Measurements from ENCODE around the gene ANKFN1.

ANKFN1 gene

DNA sequence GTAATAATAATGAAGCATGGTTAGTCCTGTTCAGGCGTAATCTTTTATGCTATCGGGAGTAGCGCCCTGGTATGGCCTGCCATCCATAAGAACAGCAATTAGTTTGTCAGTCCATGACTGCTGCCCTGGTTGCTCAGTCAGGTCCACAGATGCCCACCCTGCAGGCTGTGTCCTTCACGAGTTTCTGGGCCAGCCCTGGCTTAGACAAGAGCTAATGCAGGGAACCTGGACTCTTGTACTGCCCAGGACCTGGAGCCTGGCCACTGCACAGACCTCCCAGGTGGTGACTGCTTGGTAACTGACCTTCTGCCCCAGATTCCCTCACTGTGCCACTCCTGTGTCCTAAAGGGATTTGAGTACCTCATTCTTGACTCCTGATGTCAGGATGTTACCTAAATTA, 279.2 kb downstream of the ANKFN1 start:
- Histone ChIP-seq H3K27ac (ENCODE audit: low read length) (no peak overlapping the region), H3K4me3 (ENCODE audit: low read length) (no peak overlapping the region), H3K4me1 (ENCODE audit: control insufficient read depth, insufficient read depth, low read length) (no peaks in the 10 kb centered on the region), H3K36me3 (ENCODE audit: control insufficient read depth, insufficient read depth, low read length) (no peaks in the 10 kb centered on the region), H3K9me3 (ENCODE audit: control insufficient read depth, insufficient read depth, low read length) (no peaks in the 10 kb centered on the region), H3K27me3 (ENCODE audit: control insufficient read depth, insufficient read depth, low read length) (no peaks in the 10 kb centered on the region)
- no peak for DNase-seq (ENCODE audit: low read depth, low spot score)
- no CpG with 5 or more reads among the region's 4 CpGs for WGBS (ENCODE audit: insufficient coverage, insufficient read length)

DNA sequence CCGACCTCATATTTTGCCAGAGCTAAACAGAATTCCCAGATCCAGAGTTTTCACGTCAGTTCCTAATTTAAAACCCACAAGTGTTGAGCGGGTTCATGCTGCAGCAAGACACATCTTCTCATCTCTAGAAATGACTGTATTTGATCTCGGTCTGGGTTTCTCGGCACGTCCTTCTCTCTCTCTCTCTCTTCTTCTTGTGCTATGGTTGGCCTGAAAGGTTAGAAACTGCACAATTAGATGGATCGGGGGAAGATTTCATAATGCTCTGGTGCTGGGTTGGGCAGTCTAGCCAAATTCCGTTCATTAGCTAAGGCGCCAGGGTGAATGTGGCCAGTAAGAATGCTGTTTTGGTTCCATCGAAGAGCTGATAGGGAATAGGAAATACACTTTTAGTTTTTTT, 281.3 kb downstream of the ANKFN1 start:
- Histone ChIP-seq H3K4me3 (ENCODE audit: low read length) (no peak overlapping the region), H3K27ac (ENCODE audit: low read length) (no peak overlapping the region), H3K36me3 (ENCODE audit: control insufficient read depth, insufficient read depth, low read length) (no peaks in the 10 kb centered on the region), H3K4me1 (ENCODE audit: control insufficient read depth, insufficient read depth, low read length) (no peaks in the 10 kb centered on the region), H3K27me3 (ENCODE audit: control insufficient read depth, insufficient read depth, low read length) (no peaks in the 10 kb centered on the region), H3K9me3 (ENCODE audit: control insufficient read depth, insufficient read depth, low read length) (no peaks in the 10 kb centered on the region)
- no peak for DNase-seq (ENCODE audit: low read depth, low spot score)
- no CpG with 5 or more reads among the region's 10 CpGs for WGBS (ENCODE audit: insufficient coverage, insufficient read length)

DNA sequence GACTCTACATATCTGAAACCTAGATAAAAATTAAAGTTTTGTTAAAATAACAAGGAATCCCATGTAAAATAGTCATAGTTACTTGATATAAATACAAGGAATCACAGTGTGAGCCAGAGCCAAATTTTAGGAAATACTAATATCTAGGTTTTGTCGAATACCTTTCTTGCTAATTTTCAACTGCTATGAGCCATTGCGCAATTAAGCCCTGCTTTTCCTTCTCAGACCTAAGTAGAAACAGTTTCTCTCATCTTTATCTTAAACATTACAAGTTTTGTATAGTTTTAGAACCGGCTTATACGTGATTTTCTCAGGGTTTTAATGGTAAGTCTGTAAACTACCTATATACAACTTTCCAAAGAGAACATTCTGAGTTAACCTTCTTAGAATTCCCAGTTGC, 282.9 kb downstream of the ANKFN1 start:
- WGBS (ENCODE audit: insufficient coverage, insufficient read length) = no CpG with 5 or more reads among the region's 4 CpGs
- no peaks in the 10 kb centered on the region for H3K4me1 ChIP-seq (ENCODE audit: control insufficient read depth, insufficient read depth, low read length)
- no peaks in the 10 kb centered on the region for H3K9me3 ChIP-seq (ENCODE audit: control insufficient read depth, insufficient read depth, low read length)
- H3K27me3 ChIP-seq (ENCODE audit: control insufficient read depth, insufficient read depth, low read length) = no peaks in the 10 kb centered on the region
- H3K36me3 ChIP-seq (ENCODE audit: control insufficient read depth, insufficient read depth, low read length) = no peaks in the 10 kb centered on the region
- H3K27ac ChIP-seq (ENCODE audit: low read length) = no peak overlapping the region
- DNase-seq (ENCODE audit: low read depth, low spot score) = no peak
- no peak overlapping the region for H3K4me3 ChIP-seq (ENCODE audit: low read length)

DNA sequence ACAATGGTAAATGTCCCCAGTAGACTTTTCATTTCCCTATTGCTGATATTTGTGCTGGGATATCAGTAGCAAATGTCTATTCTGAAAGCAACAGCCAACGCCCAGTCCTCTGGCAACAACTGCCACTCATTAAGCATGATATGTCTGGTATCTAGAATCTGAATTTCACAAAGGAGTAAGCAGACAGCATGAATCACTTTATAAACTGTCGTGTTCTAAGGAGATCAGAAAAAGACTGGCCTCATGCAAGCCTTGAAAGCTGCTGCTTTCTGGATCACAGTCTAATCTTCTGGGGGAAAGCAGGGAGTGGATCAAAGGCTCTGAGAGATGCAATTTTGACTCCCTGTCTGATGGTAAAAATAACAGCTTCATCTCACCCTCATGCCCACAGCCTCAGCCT, 287.1 kb downstream of the ANKFN1 start:
- no peaks in the 10 kb centered on the region for H3K27me3 ChIP-seq (ENCODE audit: control insufficient read depth, insufficient read depth, low read length)
- no peaks in the 10 kb centered on the region for H3K36me3 ChIP-seq (ENCODE audit: control insufficient read depth, insufficient read depth, low read length)
- no peaks in the 10 kb centered on the region for H3K4me1 ChIP-seq (ENCODE audit: control insufficient read depth, insufficient read depth, low read length)
- no peak for DNase-seq (ENCODE audit: low read depth, low spot score)
- H3K9me3 ChIP-seq (ENCODE audit: control insufficient read depth, insufficient read depth, low read length) = no peaks in the 10 kb centered on the region
- no CpG with 5 or more reads among the region's 2 CpGs for WGBS (ENCODE audit: insufficient coverage, insufficient read length)
- H3K4me3 ChIP-seq (ENCODE audit: low read length) = no peak overlapping the region
- H3K27ac ChIP-seq (ENCODE audit: low read length) = no peak overlapping the region

DNA sequence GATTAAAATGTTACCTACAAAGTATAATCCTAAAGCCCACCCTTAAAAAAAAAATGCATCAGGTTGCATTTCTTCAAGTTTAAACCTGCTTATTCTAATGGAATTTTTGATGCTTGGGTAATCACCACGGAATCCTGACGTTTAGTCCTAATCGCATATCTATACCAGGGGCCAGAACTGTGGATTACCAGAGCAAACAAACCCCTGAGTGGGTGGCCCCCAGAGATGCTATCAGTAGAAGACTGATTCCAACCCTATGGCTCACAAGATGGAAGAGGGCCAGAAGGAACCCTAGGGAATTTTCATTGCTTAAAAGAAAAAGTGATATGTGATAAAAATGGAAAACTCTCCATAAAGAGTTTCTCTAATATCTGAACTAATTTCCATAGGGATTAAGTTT, 288.0 kb downstream of the ANKFN1 start:
- H3K9me3 ChIP-seq (ENCODE audit: control insufficient read depth, insufficient read depth, low read length) = no peaks in the 10 kb centered on the region
- no peaks in the 10 kb centered on the region for H3K36me3 ChIP-seq (ENCODE audit: control insufficient read depth, insufficient read depth, low read length)
- H3K4me1 ChIP-seq (ENCODE audit: control insufficient read depth, insufficient read depth, low read length) = no peaks in the 10 kb centered on the region
- no peaks in the 10 kb centered on the region for H3K27me3 ChIP-seq (ENCODE audit: control insufficient read depth, insufficient read depth, low read length)
- WGBS (ENCODE audit: insufficient coverage, insufficient read length) = no CpG with 5 or more reads among the region's 3 CpGs
- H3K4me3 ChIP-seq (ENCODE audit: low read length) = no peak overlapping the region
- H3K27ac ChIP-seq (ENCODE audit: low read length) = no peak overlapping the region
- no peak for DNase-seq (ENCODE audit: low read depth, low spot score)

DNA sequence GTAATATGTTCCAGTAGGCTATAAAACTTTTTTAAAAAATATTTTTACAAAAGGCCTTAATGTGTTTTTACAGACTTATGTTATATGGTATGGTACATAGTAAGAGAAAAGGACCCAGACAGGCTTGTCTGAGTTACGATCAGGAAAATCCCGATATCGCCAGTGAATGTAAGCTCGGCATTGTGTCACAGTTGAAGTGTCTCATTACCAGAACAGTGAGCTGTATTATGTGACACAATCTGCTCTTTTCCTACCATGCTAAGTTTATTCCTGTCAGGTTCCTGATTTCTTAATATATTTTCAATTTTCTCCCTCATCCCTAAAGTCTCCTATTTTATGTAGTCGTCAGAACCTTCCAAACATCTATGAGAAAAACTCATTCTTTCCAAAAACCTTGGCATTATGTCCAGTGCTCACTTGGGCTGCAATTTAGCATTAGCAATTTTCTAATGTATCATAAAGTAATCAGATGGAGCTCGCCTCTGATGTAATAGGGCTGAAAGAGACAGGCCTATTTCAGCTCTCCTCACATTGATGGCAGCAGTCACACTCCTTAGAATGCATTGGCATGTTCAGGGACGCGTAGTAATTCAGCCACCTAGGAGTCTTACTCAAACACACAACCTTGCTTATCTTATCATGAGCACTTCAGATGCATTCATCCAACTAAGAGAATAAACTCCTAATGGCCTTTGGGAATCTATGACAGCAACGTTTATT, 292.6 kb downstream of the ANKFN1 start:
- H3K4me1 ChIP-seq (ENCODE audit: control insufficient read depth, insufficient read depth, low read length) = no peaks in the 10 kb centered on the region
- no peak for DNase-seq (ENCODE audit: low read depth, low spot score)
- H3K4me3 ChIP-seq (ENCODE audit: low read length) = no peak overlapping the region
- no peak overlapping the region for H3K27ac ChIP-seq (ENCODE audit: low read length)
- WGBS (ENCODE audit: insufficient coverage, insufficient read length) = no CpG with 5 or more reads among the region's 9 CpGs
- no peaks in the 10 kb centered on the region for H3K9me3 ChIP-seq (ENCODE audit: control insufficient read depth, insufficient read depth, low read length)
- H3K36me3 ChIP-seq (ENCODE audit: control insufficient read depth, insufficient read depth, low read length) = no peaks in the 10 kb centered on the region
- H3K27me3 ChIP-seq (ENCODE audit: control insufficient read depth, insufficient read depth, low read length) = no peaks in the 10 kb centered on the region

DNA sequence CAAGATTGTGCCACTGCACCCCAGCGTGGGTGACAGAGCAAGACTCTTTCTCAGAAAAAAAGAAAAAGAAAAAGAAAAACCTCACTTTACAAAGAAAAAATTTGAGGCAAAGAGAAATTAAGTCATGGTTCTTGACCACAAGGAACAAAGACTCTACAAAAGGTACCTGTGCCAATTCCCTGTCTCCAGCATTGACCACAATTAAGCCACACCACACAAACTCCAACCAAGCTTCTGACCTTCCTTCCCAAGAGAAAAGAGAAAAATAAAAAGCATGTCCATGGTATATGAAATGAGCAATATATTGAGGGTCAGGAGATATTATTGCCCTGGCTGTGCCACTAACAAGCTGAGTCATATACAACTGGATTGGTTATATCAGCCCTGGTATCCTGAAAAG, 293.9 kb downstream of the ANKFN1 start:
- WGBS (ENCODE audit: insufficient coverage, insufficient read length) = no CpG with 5 or more reads among the region's 1 CpG
- Histone ChIP-seq H3K4me1 (ENCODE audit: control insufficient read depth, insufficient read depth, low read length) (no peaks in the 10 kb centered on the region), H3K36me3 (ENCODE audit: control insufficient read depth, insufficient read depth, low read length) (no peaks in the 10 kb centered on the region), H3K4me3 (ENCODE audit: low read length) (no peak overlapping the region), H3K27ac (ENCODE audit: low read length) (no peak overlapping the region), H3K27me3 (ENCODE audit: control insufficient read depth, insufficient read depth, low read length) (no peaks in the 10 kb centered on the region), H3K9me3 (ENCODE audit: control insufficient read depth, insufficient read depth, low read length) (no peaks in the 10 kb centered on the region)
- no peak for DNase-seq (ENCODE audit: low read depth, low spot score)

DNA sequence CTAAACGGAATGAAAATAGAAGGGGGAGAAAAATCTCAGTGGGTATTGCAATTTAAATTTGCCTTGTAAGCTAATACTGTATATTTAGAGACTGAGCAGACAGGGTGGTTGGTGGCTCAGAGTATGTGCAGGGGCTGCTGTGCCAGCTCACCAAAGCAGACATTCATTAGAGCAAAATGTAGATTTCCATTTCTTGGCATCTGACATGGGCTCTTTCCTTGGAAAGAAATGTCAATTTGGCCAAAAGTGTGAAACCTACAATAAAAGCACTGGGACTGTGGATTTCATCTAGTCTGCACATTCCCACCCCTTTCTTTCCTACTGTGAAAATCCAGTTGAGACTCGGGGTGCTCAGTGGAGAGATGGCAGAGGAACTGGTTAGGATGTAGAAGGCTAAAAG, 295.1 kb downstream of the ANKFN1 start:
- Histone ChIP-seq H3K4me3 (ENCODE audit: low read length) (no peak overlapping the region), H3K4me1 (ENCODE audit: control insufficient read depth, insufficient read depth, low read length) (no peaks in the 10 kb centered on the region), H3K27ac (ENCODE audit: low read length) (no peak overlapping the region), H3K27me3 (ENCODE audit: control insufficient read depth, insufficient read depth, low read length) (no peaks in the 10 kb centered on the region), H3K36me3 (ENCODE audit: control insufficient read depth, insufficient read depth, low read length) (no peaks in the 10 kb centered on the region), H3K9me3 (ENCODE audit: control insufficient read depth, insufficient read depth, low read length) (no peaks in the 10 kb centered on the region)
- WGBS (ENCODE audit: insufficient coverage, insufficient read length) = no CpG with 5 or more reads among the region's 2 CpGs
- no peak for DNase-seq (ENCODE audit: low read depth, low spot score)

DNA sequence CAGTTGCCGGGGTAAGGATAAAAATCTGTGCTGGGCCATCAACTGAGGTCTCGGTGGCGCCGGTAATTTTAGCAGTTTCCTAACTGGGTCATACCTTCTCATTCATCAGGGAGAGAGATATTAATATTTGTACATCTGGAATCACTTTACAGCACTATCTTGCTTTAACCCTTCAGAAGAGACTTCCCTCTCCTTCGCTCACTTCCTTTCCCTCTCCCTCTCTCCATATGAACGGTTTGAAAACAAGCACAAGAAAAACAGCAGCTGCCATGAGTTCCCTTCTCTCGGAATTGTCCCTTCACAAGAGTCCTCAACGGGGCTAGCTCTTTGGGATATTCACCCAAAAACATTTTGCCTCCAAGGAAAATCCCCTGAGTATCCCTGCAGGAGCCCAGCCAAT, 295.9 kb downstream of the ANKFN1 start:
- no peaks in the 10 kb centered on the region for H3K9me3 ChIP-seq (ENCODE audit: control insufficient read depth, insufficient read depth, low read length)
- no peak overlapping the region for H3K27ac ChIP-seq (ENCODE audit: low read length)
- no peaks in the 10 kb centered on the region for H3K36me3 ChIP-seq (ENCODE audit: control insufficient read depth, insufficient read depth, low read length)
- H3K4me3 ChIP-seq (ENCODE audit: low read length) = no peak overlapping the region
- WGBS (ENCODE audit: insufficient coverage, insufficient read length) = no CpG with 5 or more reads among the region's 8 CpGs
- H3K27me3 ChIP-seq (ENCODE audit: control insufficient read depth, insufficient read depth, low read length) = no peaks in the 10 kb centered on the region
- H3K4me1 ChIP-seq (ENCODE audit: control insufficient read depth, insufficient read depth, low read length) = no peaks in the 10 kb centered on the region
- no peak for DNase-seq (ENCODE audit: low read depth, low spot score)

DNA sequence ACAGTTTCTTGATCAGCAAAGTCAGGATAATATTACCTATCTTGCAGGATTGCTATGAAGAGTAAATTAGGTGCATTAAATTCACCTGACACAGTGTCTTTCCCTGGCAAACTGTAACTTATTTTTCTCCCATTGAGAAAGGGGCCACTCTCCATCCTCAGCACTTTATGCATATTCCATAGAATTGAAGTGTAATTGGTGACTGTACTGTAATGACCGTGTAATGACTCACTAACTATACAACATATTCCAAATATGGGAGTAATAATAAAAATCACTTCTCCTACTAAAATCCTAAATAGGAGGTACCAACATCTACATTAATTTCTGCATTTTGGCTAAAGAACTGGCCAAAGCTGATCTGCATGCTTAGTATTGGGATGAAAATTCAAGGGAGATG, 298.4 kb downstream of the ANKFN1 start:
- no CpG with 5 or more reads among the region's 1 CpG for WGBS (ENCODE audit: insufficient coverage, insufficient read length)
- DNase-seq (ENCODE audit: low read depth, low spot score) = no peak
- Histone ChIP-seq H3K9me3 (ENCODE audit: control insufficient read depth, insufficient read depth, low read length) (no peaks in the 10 kb centered on the region), H3K4me3 (ENCODE audit: low read length) (no peak overlapping the region), H3K27ac (ENCODE audit: low read length) (no peak overlapping the region), H3K27me3 (ENCODE audit: control insufficient read depth, insufficient read depth, low read length) (no peaks in the 10 kb centered on the region), H3K36me3 (ENCODE audit: control insufficient read depth, insufficient read depth, low read length) (no peaks in the 10 kb centered on the region), H3K4me1 (ENCODE audit: control insufficient read depth, insufficient read depth, low read length) (no peaks in the 10 kb centered on the region)

DNA sequence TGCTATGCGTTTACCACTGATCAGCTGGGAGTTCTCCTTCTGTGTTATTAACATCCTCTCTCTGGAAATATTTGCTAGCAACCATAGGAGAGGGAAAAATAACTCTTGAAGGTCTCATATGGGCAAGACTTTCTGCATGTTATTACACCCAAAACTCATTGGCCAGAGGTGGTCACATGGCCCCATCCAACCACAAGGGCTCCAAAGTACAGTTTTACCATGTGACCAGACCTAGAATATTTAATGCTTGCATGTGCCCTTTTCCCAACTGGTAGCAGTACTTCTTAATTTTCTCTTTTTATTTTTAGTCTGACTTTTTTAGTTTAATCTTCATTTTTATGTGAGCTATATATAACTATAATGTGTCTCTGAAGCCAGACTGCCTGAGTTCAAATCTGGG, 299.2 kb downstream of the ANKFN1 start:
- H3K4me1 ChIP-seq (ENCODE audit: control insufficient read depth, insufficient read depth, low read length) = no peaks in the 10 kb centered on the region
- H3K27me3 ChIP-seq (ENCODE audit: control insufficient read depth, insufficient read depth, low read length) = no peaks in the 10 kb centered on the region
- H3K27ac ChIP-seq (ENCODE audit: low read length) = no peak overlapping the region
- H3K9me3 ChIP-seq (ENCODE audit: control insufficient read depth, insufficient read depth, low read length) = no peaks in the 10 kb centered on the region
- no peak overlapping the region for H3K4me3 ChIP-seq (ENCODE audit: low read length)
- no CpG with 5 or more reads among the region's 1 CpG for WGBS (ENCODE audit: insufficient coverage, insufficient read length)
- no peaks in the 10 kb centered on the region for H3K36me3 ChIP-seq (ENCODE audit: control insufficient read depth, insufficient read depth, low read length)
- no peak for DNase-seq (ENCODE audit: low read depth, low spot score)
